ENCODE data around the gene PLCB3. TPM values are rescaled to one million over a fixed set of nuclear protein-coding genes. Genes with fewer than 3 reads are reported as not detected.
A peak's percentile ranks its signal among the peaks of the same experiment; 100 is the strongest.
"Not testable (repeated sequence)": the region's sequence is repeated elsewhere in the genome, so short reads cannot be mapped to it uniquely, and the experiment has no call there.

The PLCB3 gene
- polyA plus RNA-seq, 3 donors: 10.9 to 12.5 (median 11.1) TPM

DNA sequence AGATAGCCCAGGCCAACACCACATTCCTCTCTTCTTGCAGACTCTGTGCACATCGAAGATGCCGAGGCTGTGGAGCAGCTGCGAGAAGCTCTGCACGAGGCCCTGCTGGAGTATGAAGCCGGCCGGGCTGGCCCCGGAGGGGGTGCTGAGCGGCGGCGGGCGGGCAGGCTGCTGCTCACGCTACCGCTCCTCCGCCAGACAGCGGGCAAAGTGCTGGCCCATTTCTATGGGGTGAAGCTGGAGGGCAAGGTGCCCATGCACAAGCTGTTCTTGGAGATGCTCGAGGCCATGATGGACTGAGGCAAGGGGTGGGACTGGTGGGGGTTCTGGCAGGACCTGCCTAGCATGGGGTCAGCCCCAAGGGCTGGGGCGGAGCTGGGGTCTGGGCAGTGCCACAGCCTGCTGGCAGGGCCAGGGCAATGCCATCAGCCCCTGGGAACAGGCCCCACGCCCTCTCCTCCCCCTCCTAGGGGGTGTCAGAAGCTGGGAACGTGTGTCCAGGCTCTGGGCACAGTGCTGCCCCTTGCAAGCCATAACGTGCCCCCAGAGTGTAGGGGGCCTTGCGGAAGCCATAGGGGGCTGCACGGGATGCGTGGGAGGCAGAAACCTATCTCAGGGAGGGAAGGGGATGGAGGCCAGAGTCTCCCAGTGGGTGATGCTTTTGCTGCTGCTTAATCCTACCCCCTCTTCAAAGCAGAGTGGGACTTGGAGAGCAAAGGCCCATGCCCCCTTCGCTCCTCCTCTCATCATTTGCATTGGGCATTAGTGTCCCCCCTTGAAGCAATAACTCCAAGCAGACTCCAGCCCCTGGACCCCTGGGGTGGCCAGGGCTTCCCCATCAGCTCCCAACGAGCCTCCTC lies 64.6 kb downstream of the PLCB3 start:
- not testable (repeated sequence) for DNase-seq (ENCODE audit: low read depth in 3 of 3, low spot score in 2 of 3)

- no peak for DNase-seq (ENCODE audit: low read depth in 3 of 3, low spot score in 2 of 3)
Measured at GRCh38 chr11:64316672-64317324, 65.5 kb downstream of the PLCB3 start.

GRCh38 chr11:64317325-64317960 lies 66.1 kb downstream of the PLCB3 start, which contains the start of gene TRMT112:
TRMT112 (minus strand) TSS chr11:64317559; CDS start chr11:64317526, 33 bp downstream.
- peak; percentile 89 to 93 (median 91) for DNase-seq (ENCODE audit: low read depth in 3 of 3, low spot score in 2 of 3)

DNA sequence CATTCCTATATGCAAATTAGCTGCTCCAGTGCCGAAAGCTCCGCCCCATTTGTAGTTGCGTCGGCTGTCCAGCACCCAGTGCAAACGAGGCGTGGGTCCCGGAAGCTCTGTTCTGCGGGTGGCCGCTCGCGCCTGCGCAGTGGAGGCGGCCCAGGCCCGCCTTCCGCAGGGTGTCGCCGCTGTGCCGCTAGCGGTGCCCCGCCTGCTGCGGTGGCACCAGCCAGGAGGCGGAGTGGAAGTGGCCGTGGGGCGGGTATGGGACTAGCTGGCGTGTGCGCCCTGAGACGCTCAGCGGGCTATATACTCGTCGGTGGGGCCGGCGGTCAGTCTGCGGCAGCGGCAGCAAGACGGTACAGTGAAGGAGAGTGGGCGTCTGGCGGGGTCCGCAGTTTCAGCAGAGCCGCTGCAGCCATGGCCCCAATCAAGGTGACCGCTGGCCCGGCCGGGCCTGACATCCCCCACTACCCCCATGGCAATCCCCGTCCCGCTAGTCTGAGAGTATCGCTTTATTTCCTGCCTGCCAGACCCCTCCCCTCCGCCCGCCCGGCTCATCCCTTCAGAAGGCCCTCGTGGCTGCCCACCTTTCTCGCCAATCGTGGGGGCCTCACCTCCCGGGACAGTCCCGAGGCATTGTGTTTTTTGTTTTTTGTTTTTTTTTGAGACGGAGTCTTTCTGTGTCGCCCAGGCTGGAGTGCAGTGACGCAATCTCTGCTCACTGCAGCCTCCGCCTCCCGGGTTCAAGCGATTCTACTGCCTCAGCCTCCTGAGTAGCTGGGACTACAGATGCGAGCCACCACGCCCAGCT lies 66.8 kb downstream of the PLCB3 start, which contains the start of gene PRDX5:
Gene PRDX5, plus strand, starts transcription at position 161 of the 805 bp plus-strand sequence. Its CDS starts 95 bp downstream, at position 256.
- DNase-seq (ENCODE audit: low read depth in 3 of 3, low spot score in 2 of 3): peak in 2 of 3 donors; percentile 87 to 91

Other genes with a start within 250 kb of the PLCB3 start
- gene FLRT1, start 215.6 kb upstream of the PLCB3 start, polyA plus RNA-seq (ENCODE audit: insufficient read length in 3 of 3): 1 to 10 TPM; 2.6 to 2.8 (median 2.7) TPM
- gene MACROD1, start 85.4 kb upstream of the PLCB3 start, polyA plus RNA-seq (ENCODE audit: insufficient read length in 3 of 3): 10 to 100 TPM; 18.5 to 19.8 (median 18.6) TPM
- gene STIP1, start 65.4 kb upstream of the PLCB3 start, polyA plus RNA-seq (ENCODE audit: insufficient read length in 3 of 3): 100 to 1,000 TPM; 188 to 220 (median 209) TPM
- 1 to 10 TPM; 4.3 to 6.8 (median 5.6) TPM for gene FERMT3, start 44.8 kb upstream of the PLCB3 start, polyA plus RNA-seq (ENCODE audit: insufficient read length in 3 of 3)
- 10 to 100 TPM; 37.0 to 46.2 (median 42.5) TPM for gene TRPT1, start 25.3 kb upstream of the PLCB3 start, polyA plus RNA-seq (ENCODE audit: insufficient read length in 3 of 3)
- gene NUDT22, start 25.3 kb upstream of the PLCB3 start, polyA plus RNA-seq (ENCODE audit: insufficient read length in 3 of 3): 10 to 100 TPM; 20.6 to 22.0 (median 21.9) TPM
- gene DNAJC4, start 21.0 kb upstream of the PLCB3 start, polyA plus RNA-seq (ENCODE audit: insufficient read length in 3 of 3): 10 to 100 TPM; 54.5 to 61.9 (median 54.7) TPM
- 10 to 100 TPM; 73.8 to 84.8 (median 81.0) TPM for gene VEGFB, start 16.9 kb upstream of the PLCB3 start, polyA plus RNA-seq (ENCODE audit: insufficient read length in 3 of 3)
- gene FKBP2, start 10.4 kb upstream of the PLCB3 start, polyA plus RNA-seq (ENCODE audit: insufficient read length in 3 of 3): 10 to 100 TPM; 84.9 to 99.3 (median 91.9) TPM
- gene PPP1R14B, start 4.6 kb upstream of the PLCB3 start, polyA plus RNA-seq (ENCODE audit: insufficient read length in 3 of 3): 10 to 100 TPM; 52.9 to 73.6 (median 68.0) TPM
- gene BAD, start 33.1 kb downstream of the PLCB3 start, polyA plus RNA-seq (ENCODE audit: insufficient read length in 3 of 3): 10 to 100 TPM; 33.6 to 45.9 (median 41.2) TPM
- gene GPR137, start 34.3 kb downstream of the PLCB3 start, polyA plus RNA-seq (ENCODE audit: insufficient read length in 3 of 3): 10 to 100 TPM; 20.4 to 29.6 (median 26.5) TPM
- under 1 TPM in 1 of 3 donors, not detected in 2; 0.13 TPM for gene KCNK4, start 39.8 kb downstream of the PLCB3 start, polyA plus RNA-seq (ENCODE audit: insufficient read length in 3 of 3)
- gene CATSPERZ, start 48.8 kb downstream of the PLCB3 start, polyA plus RNA-seq (ENCODE audit: insufficient read length in 3 of 3): not detected
- 10 to 100 TPM; 16.3 to 19.1 (median 16.4) TPM for gene ESRRA, start 54.0 kb downstream of the PLCB3 start, polyA plus RNA-seq (ENCODE audit: insufficient read length in 3 of 3)
- 100 to 1,000 TPM; 191 to 224 (median 220) TPM for gene TRMT112, start 66.0 kb downstream of the PLCB3 start, polyA plus RNA-seq (ENCODE audit: insufficient read length in 3 of 3)
- 100 to 1,000 TPM; 175 to 197 (median 195) TPM for gene PRDX5, start 66.6 kb downstream of the PLCB3 start, polyA plus RNA-seq (ENCODE audit: insufficient read length in 3 of 3)
- 1 to 10 TPM; 1.7 to 2.0 (median 1.8) TPM for gene CCDC88B, start 88.7 kb downstream of the PLCB3 start, polyA plus RNA-seq (ENCODE audit: insufficient read length in 3 of 3)
- 10 to 100 TPM in 1 of 3 donors, 1 to 10 TPM in 2; 8.7 to 10.4 (median 9.8) TPM for gene RPS6KA4, start 107.6 kb downstream of the PLCB3 start, polyA plus RNA-seq (ENCODE audit: insufficient read length in 3 of 3)

All from right renal cortex interstitium (tissue), 3 donors.